GM12865 (cell line): ENCODE data around the gene ZNF562.

ENCODE experiments used
- DNase-seq: peaks from one replicate; pipeline ENCODE4 v3.0.0; 2010; ENCODE audit warnings: low read depth
- H3K4me3 ChIP-seq: 2 replicates; pipeline ENCODE4 v1.5.1; 2011; ENCODE audit warnings: mild to moderate bottlenecking, low read depth, low read length, control low read depth
- CTCF ChIP-seq: IDR thresholded peaks from 2 replicates; pipeline ENCODE4 v1.5.1; 2011; ENCODE audit warnings: low read length, control low read depth, low read depth, inconsistent platforms; ENCODE audit not compliant: insufficient read depth; ENCODE audit errors: missing control alignments

ZNF562 gene

GRCh38 chr19:9674663-9675357 lies at the start of gene ZNF562:
ZNF562 (minus strand) TSS chr19:9675100; CDS start chr19:9660744, 14,356 bp downstream.
- TF ChIP-seq CTCF: no peak
- peak within 1 kb of the TSS; percentile 63 for H3K4me3 ChIP-seq
- DNase-seq: peak; percentile 92

- TF ChIP-seq CTCF: no peak
- no peak overlapping the region for H3K4me3 ChIP-seq
- no peak for DNase-seq
Observed at GRCh38 chr19:9724157-9724556, 49.3 kb upstream of the ZNF562 start.

GRCh38 chr19:9721861-9722260 lies 47.0 kb upstream of the ZNF562 start:
- no peak for TF ChIP-seq CTCF
- H3K4me3 ChIP-seq: no peak overlapping the region
- DNase-seq: no peak

- no peak for DNase-seq
- TF ChIP-seq CTCF: no peak
Observed at GRCh38 chr19:9720541-9720940, 45.6 kb upstream of the ZNF562 start.

GRCh38 chr19:9711815-9712214 lies 36.9 kb upstream of the ZNF562 start:
- no peak for DNase-seq
- no peak overlapping the region for H3K4me3 ChIP-seq
- no peak for TF ChIP-seq CTCF

More at GRCh38 chr19:9720541-9720940, 45.6 kb upstream of the ZNF562 start:
- no peak overlapping the region for H3K4me3 ChIP-seq

GRCh38 chr19:9709305-9709704 lies 34.4 kb upstream of the ZNF562 start:
- TF ChIP-seq CTCF: no peak
- DNase-seq: no peak
- H3K4me3 ChIP-seq: no peak overlapping the region

- TF ChIP-seq CTCF: no peak
- DNase-seq: no peak
- H3K4me3 ChIP-seq: no peak overlapping the region
Observed at GRCh38 chr19:9705836-9706235, 30.9 kb upstream of the ZNF562 start.
